ENCODE measurements around the gene TNIP2.

The TNIP2 gene

GRCh38 chr4:2716236-2716635 lies 39.9 kb downstream of the TNIP2 start:
- no peak for DNase-seq (ENCODE audit: low read depth in 2 of 2)

- DNase-seq (ENCODE audit: low read depth in 2 of 2), result no peak
Measured at GRCh38 chr4:2715426-2715825, 40.7 kb downstream of the TNIP2 start.

GRCh38 chr4:2714918-2715317 lies 41.2 kb downstream of the TNIP2 start:
- DNase-seq (ENCODE audit: low read depth in 2 of 2), result no peak

- DNase-seq (ENCODE audit: low read depth in 2 of 2), result no peak
Measured at GRCh38 chr4:2714061-2714770, 41.9 kb downstream of the TNIP2 start.

GRCh38 chr4:2713337-2713736 lies 42.8 kb downstream of the TNIP2 start:
- no peak for DNase-seq (ENCODE audit: low read depth in 2 of 2)

- DNase-seq (ENCODE audit: low read depth in 2 of 2), result no peak
Measured at GRCh38 chr4:2712261-2712842, 43.8 kb downstream of the TNIP2 start.

GRCh38 chr4:2702770-2703169 lies 53.4 kb downstream of the TNIP2 start:
- DNase-seq (ENCODE audit: low read depth in 2 of 2), result no peak

- DNase-seq (ENCODE audit: low read depth in 2 of 2), result no peak
Measured at GRCh38 chr4:2702361-2702760, 53.8 kb downstream of the TNIP2 start.

GRCh38 chr4:2700031-2700430 lies 56.1 kb downstream of the TNIP2 start:
- no peak for DNase-seq (ENCODE audit: low read depth in 2 of 2)

- no peak for DNase-seq (ENCODE audit: low read depth in 2 of 2)
Measured at GRCh38 chr4:2699534-2699933, 56.6 kb downstream of the TNIP2 start.

GRCh38 chr4:2698951-2699505 lies 57.1 kb downstream of the TNIP2 start:
- no peak for DNase-seq (ENCODE audit: low read depth in 2 of 2)

- DNase-seq (ENCODE audit: low read depth in 2 of 2), result no peak
Measured at GRCh38 chr4:2698504-2698903, 57.6 kb downstream of the TNIP2 start.

- no peak for DNase-seq (ENCODE audit: low read depth in 2 of 2)
Measured at GRCh38 chr4:2697995-2698414, 58.1 kb downstream of the TNIP2 start.

GRCh38 chr4:2696423-2696822 lies 59.7 kb downstream of the TNIP2 start:
- no peak for DNase-seq (ENCODE audit: low read depth in 2 of 2)

- no peak for DNase-seq (ENCODE audit: low read depth in 2 of 2)
Measured at GRCh38 chr4:2695346-2696060, 60.6 kb downstream of the TNIP2 start.

GRCh38 chr4:2694691-2695090 lies 61.4 kb downstream of the TNIP2 start:
- no peak for DNase-seq (ENCODE audit: low read depth in 2 of 2)

- no peak for DNase-seq (ENCODE audit: low read depth in 2 of 2)
Measured at GRCh38 chr4:2691952-2692435, 64.1 kb downstream of the TNIP2 start.
